ENCODE data around the gene ZNF470.

Gene ZNF470

DNA sequence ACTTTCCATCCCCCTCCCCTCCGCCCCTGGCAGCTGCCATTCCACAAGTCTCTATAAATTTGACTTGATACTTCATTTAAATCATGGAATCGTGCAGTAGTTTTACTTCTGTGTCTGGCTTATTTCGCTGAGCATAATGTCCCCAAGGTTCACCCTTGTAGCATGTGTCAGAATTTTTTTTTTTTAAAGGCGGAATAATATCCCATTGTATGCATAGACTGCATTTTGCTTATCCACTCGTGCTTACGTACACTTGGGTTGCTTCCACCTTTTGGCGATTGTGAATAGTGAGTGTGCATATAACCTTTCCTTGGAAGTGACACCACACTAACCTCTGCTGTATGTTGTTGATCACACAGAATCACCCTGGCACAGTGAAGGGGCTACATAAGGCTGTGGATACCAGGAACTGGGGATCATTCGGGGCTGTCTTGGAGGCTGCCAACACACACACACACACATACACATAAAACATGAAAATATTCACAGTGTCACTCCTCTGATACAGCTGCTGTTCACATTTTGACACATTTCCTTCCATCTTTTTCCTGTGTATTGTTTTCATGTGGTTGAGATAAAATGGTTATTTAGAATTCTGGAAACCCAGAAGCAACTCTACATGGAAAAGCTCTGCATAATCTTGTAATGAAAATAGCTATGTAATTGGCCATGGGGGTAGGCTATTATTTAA, 41.2 kb downstream of the ZNF470 start:
- no peak for DNase-seq (ENCODE audit: low read depth in 2 of 3, low spot score in 2 of 3)

GRCh38 chr19:56611288-56611687, 44.0 kb downstream of the ZNF470 start:
- no peak for DNase-seq (ENCODE audit: low read depth in 2 of 3, low spot score in 2 of 3)

DNA sequence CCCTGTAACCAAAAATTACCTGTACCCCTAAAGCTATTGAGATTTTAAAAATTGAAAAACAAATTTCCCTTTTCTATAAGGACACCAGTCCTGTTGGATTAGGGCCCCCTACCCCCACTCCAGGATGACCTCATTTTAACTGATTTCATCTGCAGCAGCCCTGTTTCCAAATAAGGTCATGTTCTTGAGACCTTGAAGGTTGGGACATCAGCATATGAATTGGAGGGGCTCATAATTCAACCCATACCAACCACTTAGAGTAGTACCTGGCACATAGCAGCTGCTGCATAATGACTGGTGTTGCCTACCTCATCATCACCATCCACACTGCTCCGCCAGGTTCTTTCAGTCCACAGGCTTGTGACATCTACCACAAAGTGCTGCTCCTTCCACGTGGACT, 45.5 kb downstream of the ZNF470 start:
- no peak for DNase-seq (ENCODE audit: low read depth in 2 of 3, low spot score in 2 of 3)

DNA sequence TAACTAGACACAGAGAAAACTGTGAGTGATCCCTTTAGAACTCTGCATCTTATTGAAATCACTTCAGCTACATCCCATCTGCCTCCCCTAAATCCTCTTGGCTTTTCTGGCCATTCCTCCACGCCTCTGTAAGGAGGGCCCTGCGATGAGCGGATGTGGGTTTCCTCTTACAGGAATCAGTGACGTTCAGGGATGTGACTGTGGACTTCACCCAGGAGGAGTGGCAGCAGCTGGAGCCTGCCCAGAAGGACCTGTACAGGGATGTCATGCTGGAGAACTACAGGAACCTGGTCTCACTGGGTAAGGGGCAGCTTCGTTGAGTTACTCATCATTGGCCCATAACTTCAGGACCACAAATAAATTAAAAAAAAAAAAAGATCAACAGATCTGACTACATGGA, 46.4 kb downstream of the ZNF470 start:
- no peak for DNase-seq (ENCODE audit: low read depth in 2 of 3, low spot score in 2 of 3)

GRCh38 chr19:56617531-56617930, 50.3 kb downstream of the ZNF470 start:
- DNase-seq (ENCODE audit: low read depth in 2 of 3, low spot score in 2 of 3): no peak

DNA sequence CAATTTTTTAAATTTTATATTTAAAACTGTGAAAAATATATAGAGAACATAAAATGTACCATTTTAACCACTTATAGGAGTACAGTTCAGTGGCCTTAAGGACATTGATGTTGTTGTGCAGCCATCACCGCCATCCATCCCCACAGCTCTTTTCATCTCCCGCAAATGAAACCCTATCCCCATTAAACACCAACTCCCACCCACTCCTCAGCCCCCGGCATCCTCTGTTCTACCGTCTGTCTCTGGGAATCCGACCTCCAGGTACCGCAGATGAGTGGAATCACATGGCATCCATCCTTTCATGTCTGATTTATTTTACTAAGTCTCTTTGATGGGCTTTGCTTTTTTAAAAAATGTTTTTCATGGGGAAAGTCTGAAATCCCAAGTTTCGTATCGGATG, 51.9 kb downstream of the ZNF470 start:
- DNase-seq (ENCODE audit: low read depth in 2 of 3, low spot score in 2 of 3): no peak

GRCh38 chr19:56622374-56622773, 55.1 kb downstream of the ZNF470 start:
- DNase-seq (ENCODE audit: low read depth in 2 of 3, low spot score in 2 of 3): no peak

DNA sequence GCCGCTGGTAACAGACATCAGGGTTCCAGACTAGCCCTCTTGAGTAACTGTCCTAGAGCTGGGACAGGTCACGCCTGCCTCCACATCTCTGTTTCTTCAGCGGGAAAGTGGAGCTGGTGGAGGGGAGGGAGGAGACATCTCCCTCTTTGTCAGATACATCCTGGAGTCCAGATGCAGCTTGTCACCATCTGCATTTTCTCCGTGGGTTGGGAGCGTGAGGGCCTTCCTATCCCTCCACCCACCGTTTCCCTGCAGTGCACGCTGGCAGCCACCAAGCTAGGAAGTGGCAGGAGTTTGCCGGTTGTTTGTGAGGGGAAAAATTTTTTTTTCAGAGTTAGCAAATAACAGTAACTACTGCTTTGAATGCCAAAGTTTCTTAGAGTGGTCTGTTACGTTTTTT, 55.7 kb downstream of the ZNF470 start:
- DNase-seq (ENCODE audit: low read depth in 2 of 3, low spot score in 2 of 3): no peak

DNA sequence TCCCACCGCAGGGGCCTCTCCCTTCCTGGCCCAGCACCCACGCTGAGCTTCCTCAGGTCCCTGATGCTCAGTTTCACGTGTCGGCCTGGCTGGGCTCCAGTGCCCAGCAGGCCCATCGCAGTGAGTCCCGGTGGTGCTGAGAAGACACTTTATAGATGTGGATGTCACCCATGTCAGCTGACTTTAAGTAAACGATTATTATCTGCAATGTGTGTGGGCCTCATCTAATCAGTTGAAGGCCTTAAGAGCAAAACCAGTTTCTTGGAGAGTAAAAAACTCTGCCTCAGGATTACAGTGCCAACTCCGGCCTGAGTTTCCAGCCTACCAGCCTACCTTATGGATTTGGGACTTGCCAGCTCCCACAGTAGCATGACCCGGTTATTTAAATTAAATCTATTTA, 58.4 kb downstream of the ZNF470 start:
- no peak for DNase-seq (ENCODE audit: low read depth in 2 of 3, low spot score in 2 of 3)

- no peak for DNase-seq (ENCODE audit: low read depth in 2 of 3, low spot score in 2 of 3)
Measured at GRCh38 chr19:56633021-56633420, 65.8 kb downstream of the ZNF470 start.

DNA sequence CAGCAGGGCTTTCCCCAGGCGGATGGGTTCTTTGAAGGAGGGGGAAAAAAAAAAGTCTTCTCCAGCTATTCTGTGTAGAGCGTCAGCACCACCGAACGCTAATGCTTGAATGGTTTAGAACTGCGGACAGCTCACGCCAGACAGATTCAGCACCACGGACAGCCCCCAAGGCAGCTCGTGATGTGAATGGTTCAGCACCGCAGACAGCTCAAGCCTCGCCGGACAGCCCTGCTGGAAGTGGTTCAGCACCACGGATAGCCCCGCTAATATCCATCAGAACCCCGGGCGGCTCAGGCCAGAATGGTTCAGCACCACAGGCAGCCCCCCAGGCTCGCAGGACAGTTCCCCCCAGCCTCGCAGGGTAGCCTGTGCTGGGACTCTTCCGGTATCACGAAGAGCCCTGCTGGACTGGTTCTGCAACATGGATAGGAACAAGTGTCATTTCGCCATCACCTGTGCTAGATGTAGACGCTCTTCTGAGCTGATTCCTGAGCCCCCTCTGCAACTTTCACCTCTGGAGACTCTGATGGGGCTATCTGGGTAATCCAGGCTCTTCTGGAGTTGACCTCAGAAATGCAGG, 70.8 kb downstream of the ZNF470 start:
- DNase-seq (ENCODE audit: low read depth in 2 of 3, low spot score in 2 of 3): peak in 2 of 3 experiments; percentile 4 to 9

Data from activated CD8-positive, alpha-beta memory T cell treated with anti-CD3 and anti-CD28 coated beads for 48 hours (primary cell).